OCI-LY7 (cell line): Measurements from ENCODE around the gene TECRL. TPM values are rescaled to one million over a fixed set of nuclear protein-coding genes. Genes with fewer than 3 reads are reported as not detected.

Experiments used
- Bru-seq: library from RNA; stranded (reverse); fragments of 400-500 nt; gene quantifications from one replicate; lab custom pipeline; 2021; lab: Mats Ljungman, UMichigan
- BruChase-seq, 2 experiments: library from RNA; stranded (reverse); fragments of 400-500 nt; gene quantifications; one replicate each; lab custom pipeline; 2021; lab: Mats Ljungman, UMichigan
- BruUV-seq: library from RNA; stranded (reverse); fragments of 400-500 nt; replicated peaks from 2 replicates; lab custom pipeline; 2021; lab: Mats Ljungman, UMichigan
- CTCF ChIA-PET: fragments of 300-600 bp; sonication (Branson Sonifier 250); formaldehyde crosslinking; loops from one replicate; lab custom pipeline; 2022; ENCODE audit warnings: antibody characterized with exemption; ENCODE audit not compliant: unreplicated experiment; lab: Charles Lee
- POLR2A ChIA-PET: fragments of 300-600 bp; sonication (Branson Sonifier 250); formaldehyde crosslinking; loops from one replicate; lab custom pipeline; 2022; ENCODE audit warnings: antibody characterized with exemption; lab: Charles Lee
- DNase-seq: peaks from one replicate; pipeline ENCODE4 v3.0.0-alpha.2; 2015; ENCODE audit warnings: low spot score
- H2AFZ ChIP-seq: fragments of 200-600 bp; sonication (generic), shearing (Covaris generic); 2 replicates; pipeline ENCODE4 v1.6.1; 2014; ENCODE audit warnings: mild to moderate bottlenecking, antibody characterized with exemption, low read length, moderate library complexity
- H3K27ac ChIP-seq: fragments of 200-600 bp; sonication (generic); 2 replicates; pipeline ENCODE4 v1.5.1; 2014; ENCODE audit warnings: mixed run types, low read depth, mild to moderate bottlenecking, moderate library complexity, low read length, inconsistent platforms; ENCODE audit not compliant: poor library complexity, severe bottlenecking
- H3K36me3 ChIP-seq: fragments of 200-600 bp; sonication (generic); 2 replicates; pipeline ENCODE4 v1.6.1; 2014; ENCODE audit warnings: mild to moderate bottlenecking, antibody characterized with exemption, low read length, moderate library complexity, mixed read lengths; ENCODE audit not compliant: insufficient read depth
- H3K4me1 ChIP-seq: fragments of 200-600 bp; sonication (generic); 2 replicates; pipeline ENCODE4 v1.5.1; 2014; ENCODE audit warnings: mild to moderate bottlenecking, low read length; ENCODE audit not compliant: insufficient read depth, poor library complexity, severe bottlenecking
- H3K4me2 ChIP-seq: fragments of 200-600 bp; sonication (generic); 2 replicates; pipeline ENCODE4 v1.6.1; 2014; ENCODE audit warnings: mild to moderate bottlenecking, low read length
- H3K4me3 ChIP-seq: fragments of 200-600 bp; sonication (generic); 2 replicates; pipeline ENCODE4 v1.5.1; 2014; ENCODE audit warnings: mild to moderate bottlenecking, low read depth, low read length; ENCODE audit not compliant: poor library complexity, severe bottlenecking
- H3K79me2 ChIP-seq: fragments of 200-600 bp; sonication (generic); 2 replicates; pipeline ENCODE4 v1.6.1; 2016; ENCODE audit warnings: low read depth, mild to moderate bottlenecking, low read length, moderate library complexity, mixed read lengths; ENCODE audit not compliant: insufficient read depth
- H3K9me2 ChIP-seq: fragments of 200-600 bp; sonication (generic); 2 replicates; pipeline ENCODE4 v1.6.1; 2016; ENCODE audit warnings: mild to moderate bottlenecking, low read length, mixed read lengths; ENCODE audit not compliant: insufficient read depth
- H3K9me3 ChIP-seq: fragments of 200-600 bp; sonication (generic); 2 replicates; pipeline ENCODE4 v1.6.1; 2014; ENCODE audit warnings: mild to moderate bottlenecking, mixed run types, low read length, mixed read lengths
- H4K20me1 ChIP-seq: fragments of 200-600 bp; sonication (generic); 2 replicates; pipeline ENCODE4 v1.6.1; 2014; ENCODE audit warnings: mild to moderate bottlenecking, antibody characterized with exemption, low read length, moderate library complexity, mixed read lengths; ENCODE audit not compliant: insufficient read depth
- EZH2phosphoT487 ChIP-seq: fragments of 200-600 bp; sonication (generic); IDR thresholded peaks from 2 replicates; pipeline ENCODE4 v1.6.1; 2018; ENCODE audit warnings: low read depth, borderline replicate concordance, mild to moderate bottlenecking, mixed run types, antibody characterized with exemption, low read length, moderate library complexity, mixed read lengths
- intact Hi-C: fragments of 100-400 bp; cut with micrococcal nuclease; formaldehyde crosslinking; loops from one replicate; pipeline ENCODE4 v1.10.0; 2022; ENCODE audit not compliant: unreplicated experiment
- long read RNA-seq: library from polyadenylated mRNA; stranded (forward); transcript quantifications from one replicate; pipeline ENCODE4 v2.0.0, GENCODE V29; 2022
- total RNA-seq, 2 experiments: library from RNA; depleted of rRNA in 1 of 2; stranded (reverse); fragments of >200 nt in 1 of 2; shearing (Covaris generic) in 1 of 2; gene quantifications; 2 replicates each; pipeline ENCODE4 v1.2.3, GENCODE V29; 2014 to 2022
- TF ChIP-seq, protein P1 (sequence below): fragments of 200-600 bp; sonication (generic); conservative IDR thresholded peaks from 2 replicates; pipeline ENCODE4 v1.5.1; 2014; ENCODE audit warnings: mild to moderate bottlenecking, antibody characterized with exemption, low read length, moderate library complexity, mixed read lengths

Gene TECRL, protein sequence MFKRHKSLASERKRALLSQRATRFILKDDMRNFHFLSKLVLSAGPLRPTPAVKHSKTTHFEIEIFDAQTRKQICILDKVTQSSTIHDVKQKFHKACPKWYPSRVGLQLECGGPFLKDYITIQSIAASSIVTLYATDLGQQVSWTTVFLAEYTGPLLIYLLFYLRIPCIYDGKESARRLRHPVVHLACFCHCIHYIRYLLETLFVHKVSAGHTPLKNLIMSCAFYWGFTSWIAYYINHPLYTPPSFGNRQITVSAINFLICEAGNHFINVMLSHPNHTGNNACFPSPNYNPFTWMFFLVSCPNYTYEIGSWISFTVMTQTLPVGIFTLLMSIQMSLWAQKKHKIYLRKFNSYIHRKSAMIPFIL
- total RNA-seq (2014; rRNA removed; shearing (Covaris generic)) (not detected in 2 replicates), total RNA-seq (2022) (not detected in 2 replicates), Bru-seq, nascent RNA (not detected), BruChase-seq, experiment 1, labeled RNA remaining after a 6-hour chase (not detected), BruChase-seq, experiment 2, labeled RNA remaining after a 2-hour chase (not detected)
- long read RNA-seq, result 0 reads

DNA sequence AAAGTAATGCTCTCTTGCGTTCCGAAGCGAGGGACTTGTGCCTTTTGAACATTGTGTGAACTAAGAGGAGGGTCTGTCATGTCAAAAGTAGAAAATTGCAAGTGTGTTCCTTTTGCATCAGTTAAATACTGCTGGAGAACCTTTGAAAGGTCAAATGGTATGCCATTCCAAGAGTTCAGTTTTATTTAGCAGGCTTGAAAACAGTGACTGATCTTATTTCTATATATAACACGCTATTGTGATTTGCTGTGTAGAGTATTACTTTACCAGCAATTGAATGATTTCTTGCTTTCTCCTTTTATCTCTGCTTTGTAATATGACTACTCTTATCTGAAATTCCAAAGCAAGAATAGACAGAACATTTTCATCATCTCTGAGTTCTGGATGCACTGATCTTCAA is at the start of gene TECRL:
TSS of gene TECRL (minus strand) at position 151 of the 400 bp plus-strand sequence. CDS start at position 52, 99 bp downstream.
- H3K27ac ChIP-seq, result no peak within 1 kb of the TSS
- H3K36me3 ChIP-seq, result no peaks in the 10 kb centered on the region
- POLR2A ChIA-PET, result no interaction called here
- H4K20me1 ChIP-seq, result no peaks in the 10 kb centered on the region
- no TSS peak for BruUV-seq
- intact Hi-C loops, result no loop called here
- no peak for TF ChIP-seq EZH2phosphoT487
- TF ChIP-seq, protein P1, sequence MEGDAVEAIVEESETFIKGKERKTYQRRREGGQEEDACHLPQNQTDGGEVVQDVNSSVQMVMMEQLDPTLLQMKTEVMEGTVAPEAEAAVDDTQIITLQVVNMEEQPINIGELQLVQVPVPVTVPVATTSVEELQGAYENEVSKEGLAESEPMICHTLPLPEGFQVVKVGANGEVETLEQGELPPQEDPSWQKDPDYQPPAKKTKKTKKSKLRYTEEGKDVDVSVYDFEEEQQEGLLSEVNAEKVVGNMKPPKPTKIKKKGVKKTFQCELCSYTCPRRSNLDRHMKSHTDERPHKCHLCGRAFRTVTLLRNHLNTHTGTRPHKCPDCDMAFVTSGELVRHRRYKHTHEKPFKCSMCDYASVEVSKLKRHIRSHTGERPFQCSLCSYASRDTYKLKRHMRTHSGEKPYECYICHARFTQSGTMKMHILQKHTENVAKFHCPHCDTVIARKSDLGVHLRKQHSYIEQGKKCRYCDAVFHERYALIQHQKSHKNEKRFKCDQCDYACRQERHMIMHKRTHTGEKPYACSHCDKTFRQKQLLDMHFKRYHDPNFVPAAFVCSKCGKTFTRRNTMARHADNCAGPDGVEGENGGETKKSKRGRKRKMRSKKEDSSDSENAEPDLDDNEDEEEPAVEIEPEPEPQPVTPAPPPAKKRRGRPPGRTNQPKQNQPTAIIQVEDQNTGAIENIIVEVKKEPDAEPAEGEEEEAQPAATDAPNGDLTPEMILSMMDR, result no peak
- H3K9me2 ChIP-seq, result no peaks in the 10 kb centered on the region
- CTCF ChIA-PET, result no interaction called here
- H3K9me3 ChIP-seq, result no peaks in the 10 kb centered on the region
- no peaks in the 10 kb centered on the region for H3K4me1 ChIP-seq
- H3K4me2 ChIP-seq, result no peak within 1 kb of the TSS
- no peak within 1 kb of the TSS for H3K4me3 ChIP-seq
- H2AFZ ChIP-seq, result no peak within 1 kb of the TSS
- no peaks in the 10 kb centered on the region for H3K79me2 ChIP-seq
- DNase-seq, result no peak

DNA sequence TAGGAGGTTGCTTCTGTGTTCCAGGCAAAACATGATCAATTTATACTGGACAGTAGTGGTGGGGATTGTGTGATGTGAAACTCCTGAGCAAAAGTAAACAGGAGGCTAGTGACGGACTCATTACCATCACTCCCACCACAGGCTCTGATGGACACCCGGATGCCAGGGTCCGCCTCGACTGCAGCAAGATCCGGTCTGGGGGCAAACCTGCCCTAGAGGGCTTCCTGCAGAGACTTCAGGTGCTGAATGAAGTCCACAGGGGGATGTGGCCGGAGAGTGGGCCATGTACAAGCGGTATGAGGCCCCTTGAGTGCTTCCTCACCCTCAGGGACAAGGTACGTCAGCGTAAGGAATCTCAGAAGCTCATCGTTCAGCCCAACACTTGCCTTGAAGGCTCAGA is 23.4 kb upstream of the TECRL start:
- Histone ChIP-seq H2AFZ (no peak overlapping the region), H3K36me3 (no peaks in the 10 kb centered on the region), H3K79me2 (no peaks in the 10 kb centered on the region), H4K20me1 (no peaks in the 10 kb centered on the region), H3K4me1 (no peaks in the 10 kb centered on the region), H3K27ac (no peak overlapping the region), H3K4me2 (no peak overlapping the region), H3K9me2 (no peaks in the 10 kb centered on the region), H3K4me3 (no peak overlapping the region), H3K9me3 (no peaks in the 10 kb centered on the region)
- DNase-seq, result no peak
- TF ChIP-seq, protein P1, result no peak
- TF ChIP-seq EZH2phosphoT487, result no peak
- BruUV-seq, result no TSS peak
- ChIA-PET CTCF (interaction anchor here (0.6 kb wide), 1 partner anchor 747 kb away, joined by 3 read pairs; no protein-coding TSS in a partner anchor), POLR2A (no interaction called here)
- intact Hi-C loops, result no loop called here

DNA sequence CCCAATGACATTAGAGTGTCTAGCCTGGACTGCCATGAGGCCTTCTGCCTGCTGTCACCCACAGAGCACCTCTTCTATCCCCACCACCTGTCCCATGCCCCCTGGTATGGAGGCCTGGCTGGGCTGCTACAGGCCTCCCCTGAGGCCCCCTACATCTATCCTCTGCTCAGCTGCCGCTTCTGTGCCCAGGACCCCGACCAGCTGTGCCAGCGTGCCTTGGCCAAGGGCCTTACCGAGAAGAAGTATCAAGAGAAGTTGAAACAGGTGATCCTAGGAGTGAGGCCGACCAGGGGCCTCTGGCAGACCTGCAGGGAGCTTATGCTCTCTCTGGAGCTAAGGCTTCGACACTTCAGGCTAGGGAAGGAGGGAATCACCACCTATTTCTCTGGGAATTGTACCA is 21.7 kb upstream of the TECRL start:
- no peak overlapping the region for H3K4me2 ChIP-seq
- CTCF ChIA-PET, result no interaction called here

More for the DNA sequence above, 21.7 kb upstream of the TECRL start:
- Histone ChIP-seq H3K9me2 (no peaks in the 10 kb centered on the region), H3K4me3 (no peak overlapping the region), H4K20me1 (no peaks in the 10 kb centered on the region), H3K9me3 (no peaks in the 10 kb centered on the region), H3K79me2 (no peaks in the 10 kb centered on the region), H2AFZ (no peak overlapping the region), H3K27ac (no peak overlapping the region), H3K36me3 (no peaks in the 10 kb centered on the region), H3K4me1 (no peaks in the 10 kb centered on the region)
- DNase-seq, result no peak
- TF ChIP-seq EZH2phosphoT487, result no peak
- TF ChIP-seq, protein P1, result no peak
- intact Hi-C loops, result no loop called here
- BruUV-seq, result no TSS peak
- POLR2A ChIA-PET, result no interaction called here
